Stimulated activated CD8-positive, alpha-beta memory T cell treated with anti-CD3 and anti-CD28 coated beads, Interleukin-4, amount 100 ng/mL, for 24 hours (primary cell): ENCODE measurements around the gene SRSF7.
"Not testable (repeated sequence)": the region's sequence is repeated elsewhere in the genome, so short reads cannot be mapped to it uniquely, and the experiment has no call there.

Source experiments
- DNase-seq: peaks from one replicate; pipeline ENCODE4 v3.0.0-alpha.2; 2020; ENCODE audit warnings: low read depth

SRSF7 gene

DNA sequence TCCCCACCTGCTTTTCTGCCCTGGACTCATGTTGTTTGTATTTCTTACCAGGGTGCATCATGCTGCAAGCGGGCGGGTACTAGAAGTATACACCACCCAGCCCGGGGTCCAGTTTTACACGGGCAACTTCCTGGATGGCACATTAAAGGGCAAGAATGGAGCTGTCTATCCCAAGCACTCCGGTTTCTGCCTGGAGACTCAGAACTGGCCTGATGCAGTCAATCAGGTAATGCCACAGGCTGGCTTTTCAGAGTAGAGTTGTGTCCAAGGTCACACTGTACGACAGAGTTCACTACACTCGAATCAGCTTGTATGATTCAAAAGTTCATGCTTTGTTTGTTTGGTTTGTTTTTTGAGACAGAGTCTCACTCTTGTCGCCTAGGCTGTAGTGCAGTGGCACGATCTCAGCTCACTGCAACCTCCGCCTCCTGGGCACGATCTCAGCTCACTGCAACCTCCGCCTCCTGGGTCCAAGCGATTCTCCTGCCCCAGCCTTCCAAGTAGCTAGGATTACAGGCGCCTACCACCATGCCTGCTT is 19.4 kb downstream of the SRSF7 start:
- no peak for DNase-seq

DNA sequence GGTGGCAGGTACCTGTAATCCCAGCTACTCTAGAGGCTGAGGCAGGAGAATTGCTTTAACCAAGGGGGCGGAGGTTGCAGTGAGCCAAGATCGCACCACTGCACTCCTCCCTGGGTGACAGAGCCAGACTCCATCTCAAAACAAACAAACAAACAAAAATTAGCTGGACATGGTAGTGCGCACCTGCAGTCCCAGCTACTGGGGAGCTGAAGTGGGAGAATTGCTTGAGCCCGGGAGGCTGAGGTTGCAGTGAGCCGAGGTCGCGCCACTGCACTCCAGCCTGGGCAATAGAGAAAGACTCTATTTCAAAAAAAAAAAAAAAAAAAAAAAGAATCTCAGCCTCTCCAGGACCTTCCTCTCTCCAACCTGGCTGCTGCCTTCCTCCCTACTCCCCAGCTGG is 20.1 kb downstream of the SRSF7 start:
- no peak for DNase-seq

DNA sequence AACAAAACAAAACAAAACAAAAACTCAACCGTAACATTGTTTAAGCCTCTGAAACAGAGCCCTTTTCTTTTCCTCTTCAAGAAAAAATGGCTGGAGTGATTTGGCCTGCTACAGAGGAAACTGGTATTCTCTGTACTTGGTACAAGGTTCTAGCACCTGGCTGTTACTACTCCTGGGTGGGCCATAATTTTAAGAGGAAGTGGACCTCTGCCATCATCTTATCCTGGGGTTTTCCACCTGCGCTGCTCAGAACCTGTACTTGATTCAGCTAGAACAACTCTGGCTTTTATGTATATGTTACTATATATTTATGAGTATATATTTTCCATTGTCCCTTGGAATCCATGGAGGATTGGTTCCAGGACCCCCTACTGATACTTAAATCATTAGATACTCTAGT is 22.5 kb downstream of the SRSF7 start:
- no peak for DNase-seq

DNA sequence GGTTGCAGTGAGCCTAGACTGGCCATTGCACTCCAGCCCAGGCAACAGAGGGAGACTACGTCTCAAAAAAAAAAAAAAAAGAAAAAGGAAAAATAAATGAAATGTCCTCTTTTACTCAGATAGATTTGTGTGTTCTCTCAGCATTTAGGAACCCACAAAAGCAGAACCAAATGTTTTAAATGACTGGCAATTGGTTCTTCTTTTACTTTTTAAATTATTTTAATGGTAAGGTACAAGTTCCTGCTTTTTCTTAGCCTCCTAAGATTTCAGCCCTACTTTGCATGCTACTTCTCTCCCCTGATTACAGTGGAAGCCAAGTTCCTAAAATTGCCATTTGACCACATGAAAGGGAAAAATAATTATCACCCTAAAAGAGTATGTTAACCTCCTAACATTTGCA is 23.5 kb downstream of the SRSF7 start:
- DNase-seq = no peak

DNA sequence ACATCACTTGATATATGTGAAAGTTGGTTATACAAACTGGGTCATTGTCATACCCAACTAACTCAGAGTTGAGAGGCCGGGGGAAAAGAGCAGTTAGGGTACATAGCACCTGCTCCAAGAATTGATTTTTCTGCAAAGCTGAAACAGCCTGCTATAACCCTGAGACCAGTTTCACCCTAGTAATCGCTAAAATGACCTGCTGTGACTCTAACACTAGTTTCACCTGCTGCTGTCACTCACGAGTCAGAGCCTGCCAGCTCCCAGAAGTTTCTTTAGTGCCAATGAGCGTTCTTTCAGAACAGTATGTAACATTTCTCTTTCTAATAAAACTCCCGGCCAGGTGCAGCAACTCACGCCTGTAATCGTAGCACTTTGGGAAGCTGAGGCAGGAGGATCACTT is 28.0 kb downstream of the SRSF7 start:
- no peak for DNase-seq

DNA sequence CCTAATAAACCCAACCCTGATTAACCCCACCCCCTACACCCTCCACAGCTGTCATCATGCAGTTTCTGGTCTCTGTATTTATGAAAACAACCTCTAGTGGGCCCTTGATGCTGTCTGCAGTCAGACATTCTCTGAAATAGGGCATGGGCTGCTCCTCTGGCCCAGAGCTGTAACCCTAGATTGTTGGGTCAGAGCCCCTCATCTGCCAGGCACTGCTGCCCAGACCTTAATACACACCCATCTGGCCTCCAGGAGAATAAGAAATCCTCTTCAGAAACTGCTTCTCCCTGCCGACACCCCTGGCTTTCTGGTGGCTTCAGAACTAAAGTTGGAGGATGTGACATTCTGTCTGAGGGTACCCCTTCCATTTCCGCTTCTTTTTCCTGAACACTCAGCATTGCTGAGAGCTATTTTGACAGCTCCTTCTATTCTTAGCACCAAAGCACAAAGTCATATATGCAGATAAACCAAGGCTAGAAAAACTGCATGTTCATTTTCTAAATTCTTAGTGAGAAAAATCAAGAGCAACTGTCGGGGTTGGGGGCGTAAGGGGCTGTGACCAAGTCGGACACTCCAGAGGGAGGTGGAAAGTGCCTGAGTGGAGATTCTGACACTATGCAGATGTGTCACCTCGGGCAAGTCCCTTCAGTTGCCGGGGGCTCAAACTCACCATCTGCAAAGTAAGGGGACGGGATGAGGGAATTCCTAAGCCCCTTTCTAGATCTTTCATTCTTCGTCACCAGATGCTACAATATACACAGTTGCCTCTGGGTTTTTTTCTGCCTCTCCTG is 28.7 kb downstream of the SRSF7 start:
- peak; percentile 52 for DNase-seq

DNA sequence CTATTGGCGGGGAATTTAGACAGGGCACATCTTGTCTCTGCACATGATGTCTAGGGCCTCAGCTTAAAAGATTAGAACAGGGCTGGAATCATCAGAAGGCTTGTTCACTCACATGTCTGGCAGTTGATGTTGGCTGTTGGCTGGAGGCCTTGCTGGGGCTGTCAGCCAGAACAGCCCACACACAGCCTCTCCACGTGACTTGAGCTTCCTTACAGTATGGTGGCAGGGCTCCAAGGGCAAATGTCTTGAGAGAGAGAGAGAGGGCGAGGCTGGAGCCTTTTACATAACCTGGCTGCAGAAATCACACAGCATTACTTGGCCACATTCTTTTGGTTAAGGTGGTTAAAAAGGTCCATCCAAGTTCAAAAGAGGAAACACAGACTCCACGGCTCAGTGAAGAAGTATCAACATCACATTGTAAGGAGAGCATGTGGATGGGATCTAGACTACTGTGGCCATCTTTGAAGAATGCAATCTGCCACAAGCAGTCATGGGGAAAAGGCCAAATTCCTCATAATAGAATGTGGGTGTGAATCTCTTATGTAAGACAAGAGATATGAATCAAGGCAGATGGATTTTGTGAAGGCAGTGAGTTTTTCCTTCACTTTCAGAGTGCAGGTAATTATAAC is 30.4 kb downstream of the SRSF7 start:
- no peak for DNase-seq

DNA sequence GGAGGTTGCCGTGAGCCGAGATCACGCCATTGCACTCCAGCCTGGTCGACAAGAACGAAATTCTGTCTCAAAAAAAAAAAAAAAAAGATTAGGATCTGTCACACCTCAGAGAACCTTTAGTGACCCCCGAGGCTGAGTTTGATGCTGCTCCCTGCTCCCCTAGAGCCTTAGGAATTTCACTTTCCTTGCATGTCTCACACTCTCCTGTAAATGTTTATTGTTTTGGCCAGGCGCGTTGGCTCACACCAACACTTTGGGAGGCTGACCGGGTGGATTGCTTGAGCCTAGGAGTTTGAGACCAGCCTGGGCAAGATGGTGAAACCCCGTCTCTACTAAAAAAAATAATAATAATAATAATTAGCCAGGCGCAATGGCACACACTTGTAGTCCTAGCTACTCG is 31.5 kb downstream of the SRSF7 start:
- no peak for DNase-seq

DNA sequence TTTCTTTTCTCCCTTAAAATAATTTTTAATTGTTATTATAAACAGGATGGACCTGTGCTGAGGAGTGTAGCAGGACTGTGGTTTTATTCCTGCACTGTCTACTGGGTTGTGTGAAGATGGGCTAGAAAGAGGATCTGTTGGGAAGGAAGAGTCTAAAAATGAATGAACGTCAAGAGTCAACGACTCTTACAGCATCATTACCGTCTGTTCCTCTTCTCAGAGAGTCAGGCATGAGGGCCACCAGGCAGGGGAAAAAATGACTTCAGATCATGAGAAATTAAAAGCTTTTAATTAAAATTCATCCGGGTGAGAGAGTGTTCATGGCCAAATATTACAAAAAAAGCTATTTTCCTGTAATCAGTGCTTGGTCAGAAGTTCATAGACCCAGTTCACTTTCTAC is 32.6 kb downstream of the SRSF7 start:
- no peak for DNase-seq

DNA sequence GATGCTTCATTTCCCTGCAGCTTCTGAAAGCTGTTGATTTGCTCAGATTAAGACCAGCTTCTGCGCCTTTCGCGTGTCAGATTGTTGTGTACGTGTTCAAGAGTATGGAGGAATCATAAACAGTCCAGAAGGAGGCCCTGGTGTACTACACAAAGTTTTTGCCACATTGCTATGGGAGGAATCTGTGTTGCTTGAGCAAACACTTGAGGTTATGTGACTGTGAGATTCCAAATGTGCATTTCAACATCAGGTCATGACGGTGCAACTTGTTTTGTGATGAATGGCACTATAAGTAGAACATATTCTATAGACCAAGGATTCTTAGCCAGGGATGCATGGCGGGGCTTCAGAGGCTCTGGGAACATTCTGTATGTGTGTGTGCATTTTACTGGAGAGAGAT is 35.0 kb downstream of the SRSF7 start:
- no peak for DNase-seq

DNA sequence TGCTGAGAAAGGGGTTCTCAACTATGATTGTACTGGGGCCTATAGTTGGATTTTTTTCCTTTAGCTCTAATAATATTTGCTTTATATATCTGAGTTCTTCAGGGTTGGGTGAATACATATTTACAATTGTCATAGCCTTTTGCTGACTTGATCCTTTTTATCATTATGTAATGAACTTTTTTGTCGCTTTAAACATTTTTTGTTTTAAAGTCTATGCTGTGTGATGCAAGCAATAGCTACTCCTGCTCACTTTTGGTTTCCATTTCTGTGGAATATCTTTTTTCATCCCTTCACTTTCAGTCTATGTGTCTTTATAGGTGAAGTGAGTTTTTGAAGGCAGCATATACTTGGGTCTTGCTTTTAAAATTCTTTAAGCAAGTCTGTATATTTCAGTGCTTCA is 36.2 kb downstream of the SRSF7 start:
- not testable (repeated sequence) for DNase-seq

DNA sequence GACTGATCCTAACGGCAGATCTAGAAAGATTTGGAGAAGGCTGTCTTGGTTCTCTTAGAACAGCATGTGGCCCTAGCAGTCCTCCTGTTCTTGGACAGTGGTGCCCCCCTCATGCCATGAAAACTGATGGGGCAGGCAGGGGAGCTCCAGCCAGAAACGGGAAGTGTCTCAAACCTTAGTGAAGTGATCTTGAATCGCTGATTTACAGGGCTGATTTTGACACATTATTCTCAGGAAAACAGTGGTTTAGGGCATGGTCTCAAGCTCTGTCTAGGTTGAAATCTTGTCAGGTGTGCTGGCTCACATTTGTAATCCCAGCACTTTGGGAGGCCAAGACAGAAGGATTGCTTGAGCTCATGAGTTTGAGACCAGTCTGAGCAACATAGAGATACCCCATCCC is 37.8 kb downstream of the SRSF7 start:
- DNase-seq = no peak

DNA sequence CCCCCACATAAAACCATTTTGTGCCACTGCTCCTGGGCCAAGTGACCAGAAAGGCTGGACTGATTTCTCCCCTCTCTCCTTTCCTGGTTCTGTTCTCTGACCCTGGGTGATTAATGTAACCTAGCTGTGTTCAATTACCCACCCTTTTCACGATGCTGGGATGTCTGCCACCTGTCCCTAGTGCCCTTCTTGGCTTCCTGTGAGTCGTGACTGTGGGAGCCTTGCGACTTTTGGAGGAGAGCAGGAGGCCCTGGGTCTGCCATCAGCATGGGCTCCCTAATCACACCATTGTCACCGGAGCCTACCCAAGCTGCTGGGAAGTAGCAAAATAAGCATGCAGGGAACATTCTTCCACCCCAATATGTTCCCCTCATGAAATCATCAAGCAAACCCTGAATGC is 38.3 kb downstream of the SRSF7 start:
- DNase-seq = no peak

DNA sequence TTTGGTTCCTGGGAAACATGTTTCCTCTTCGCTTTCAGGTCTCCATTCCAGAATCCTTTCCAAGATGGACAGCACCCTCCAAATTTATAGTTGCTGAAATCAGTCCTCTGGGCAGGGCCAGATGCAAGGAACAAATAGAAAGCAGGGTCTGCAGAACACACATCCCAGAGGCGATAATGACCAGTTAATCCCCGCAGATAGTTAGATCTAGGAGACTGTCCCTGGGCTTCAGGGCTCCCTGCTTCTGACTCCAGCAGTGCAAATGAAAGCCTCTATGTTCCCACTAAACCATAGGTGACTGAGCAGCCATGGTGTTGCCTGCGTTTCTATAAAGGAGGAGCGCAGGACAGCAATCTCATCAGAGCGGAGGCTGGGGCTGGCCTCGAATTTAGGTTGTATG is 38.7 kb downstream of the SRSF7 start:
- no peak for DNase-seq

DNA sequence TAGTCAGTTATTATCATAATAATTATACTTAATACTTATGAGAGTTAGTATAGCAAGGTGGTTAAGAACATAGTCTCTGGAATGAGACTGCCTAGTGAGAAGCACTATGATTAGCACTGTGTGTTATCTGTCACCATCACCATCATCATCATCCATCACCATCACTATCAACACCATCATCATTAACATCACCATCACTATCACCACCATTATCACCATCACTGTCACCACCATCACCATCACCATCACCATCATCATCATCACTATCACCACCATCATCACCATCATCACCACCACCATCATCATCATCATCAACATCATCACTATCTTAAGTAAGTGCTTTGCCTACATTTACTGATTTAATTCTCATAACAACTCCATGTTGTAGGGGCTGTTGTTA is 39.6 kb downstream of the SRSF7 start:
- no peak for DNase-seq

DNA sequence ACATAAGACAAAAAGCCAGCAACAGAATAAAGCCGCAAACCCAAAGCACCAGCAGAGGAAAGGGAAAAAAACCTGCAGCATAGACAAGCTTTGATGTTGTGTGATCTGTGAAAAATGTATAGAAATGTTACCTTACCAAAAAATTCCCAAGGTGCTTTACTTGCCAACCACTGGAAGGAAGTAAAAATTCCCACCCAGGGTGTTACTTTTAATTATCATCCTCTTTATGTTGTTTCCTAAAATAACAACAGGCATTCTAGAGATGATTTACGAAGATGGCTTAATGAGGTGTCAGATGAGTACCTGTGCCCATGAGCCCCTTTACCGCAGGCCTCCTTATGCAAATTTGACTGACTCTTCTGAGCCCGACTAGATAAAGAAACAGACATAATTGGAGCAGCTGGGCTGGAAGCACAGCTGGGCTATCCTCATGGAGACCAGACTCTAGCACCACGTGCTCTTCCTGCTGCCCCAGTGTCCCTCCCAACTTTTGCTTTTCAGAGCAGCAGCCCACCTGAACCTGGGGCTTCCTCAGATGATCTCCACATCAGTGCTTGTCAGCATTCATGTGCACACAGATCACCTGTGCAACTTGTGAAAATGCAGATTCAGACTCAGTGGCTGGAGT is 41.5 kb downstream of the SRSF7 start:
- no peak for DNase-seq

DNA sequence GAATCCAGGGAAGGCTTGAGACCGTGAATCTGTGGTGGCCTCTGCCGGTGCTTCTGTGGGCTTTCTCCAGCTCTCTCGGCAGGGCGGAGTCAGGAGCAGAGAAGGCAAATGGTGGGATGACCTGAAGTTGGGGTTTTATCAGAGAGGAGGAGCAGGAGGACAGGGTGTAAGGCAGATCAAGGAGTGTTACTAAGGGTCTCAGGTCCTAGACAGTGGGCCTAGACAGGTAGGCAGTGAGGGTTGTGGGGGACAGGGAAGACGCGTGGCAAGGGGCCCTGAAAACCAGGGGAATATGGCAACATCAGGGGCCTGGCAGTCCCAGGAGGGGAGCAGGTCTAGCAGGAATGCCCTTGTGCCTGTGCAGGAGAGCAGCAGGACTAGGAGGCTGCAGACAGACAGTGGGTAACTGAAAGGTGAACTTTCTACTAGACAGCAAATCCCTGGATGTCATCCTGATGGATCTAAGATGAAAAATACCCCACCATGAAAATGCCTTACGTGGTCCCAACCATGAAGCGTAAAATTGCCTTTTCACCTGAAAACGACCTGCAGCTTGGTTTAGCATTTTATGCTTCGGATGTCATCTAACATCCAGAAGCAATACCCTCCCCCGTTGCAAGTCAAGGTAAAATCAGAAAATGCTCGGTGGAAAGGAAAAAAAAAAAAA is 42.1 kb downstream of the SRSF7 start:
- no peak for DNase-seq

DNA sequence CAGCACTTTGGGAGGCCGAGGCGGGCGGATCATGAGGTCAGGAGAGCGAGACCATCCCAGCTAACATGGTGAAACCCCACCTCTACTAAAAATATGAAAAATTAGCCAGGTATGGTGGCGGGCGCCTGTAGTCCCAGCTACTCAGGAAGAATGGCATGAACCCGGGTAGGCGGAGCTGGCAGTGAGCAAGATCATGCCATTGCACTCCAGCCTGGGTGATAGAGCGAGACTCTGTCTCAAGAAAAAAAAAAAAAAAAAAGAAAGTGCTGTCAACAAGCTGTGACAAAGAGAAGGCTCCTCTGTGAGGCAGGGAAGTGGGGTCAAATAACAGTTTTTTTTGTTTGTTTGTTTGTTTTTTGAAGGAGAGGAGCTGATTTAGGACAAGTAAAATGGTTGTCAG is 42.7 kb downstream of the SRSF7 start:
- DNase-seq = not testable (repeated sequence)

DNA sequence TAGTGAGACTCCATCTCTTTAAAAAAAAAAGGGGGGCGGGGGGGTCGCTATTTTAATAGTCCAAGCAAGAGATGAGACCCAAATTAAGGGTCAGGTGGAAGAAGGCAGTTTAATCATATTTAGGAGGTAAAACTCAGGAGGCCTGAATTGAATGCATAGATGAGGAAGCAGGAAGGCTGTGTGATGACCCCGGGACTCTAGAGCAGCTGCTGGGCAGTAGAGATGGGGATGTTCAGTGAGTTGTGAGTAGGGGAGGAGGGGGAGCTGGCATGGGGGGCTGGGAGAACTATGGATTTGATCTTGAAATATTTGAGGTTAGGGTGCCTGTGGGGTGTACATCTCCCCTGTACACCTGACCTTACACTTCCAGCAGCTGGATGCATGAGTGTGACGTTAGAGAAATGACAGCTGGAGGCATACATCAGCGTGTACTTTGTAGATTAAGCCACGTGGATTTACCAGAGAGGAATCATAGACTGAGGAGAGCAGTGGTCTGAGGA is 44.3 kb downstream of the SRSF7 start:
- no peak for DNase-seq

DNA sequence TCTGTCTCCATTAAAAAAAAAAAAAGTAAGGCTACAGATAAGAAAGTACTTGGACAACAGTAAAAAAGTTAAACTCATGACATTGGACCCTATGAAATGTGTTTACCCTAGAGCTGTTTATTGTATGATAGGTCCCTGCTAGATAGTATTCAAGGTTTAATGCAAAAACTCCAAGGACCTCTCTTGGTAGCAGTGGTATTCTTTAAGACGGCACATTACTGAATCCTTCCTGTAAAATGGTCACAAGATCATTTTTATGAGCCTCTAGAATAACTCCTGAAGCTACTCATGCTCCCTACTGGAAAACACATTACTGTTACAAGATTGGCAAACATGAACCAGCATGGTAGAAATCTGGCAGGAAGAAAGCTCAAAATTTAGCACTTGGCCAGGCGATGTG is 46.5 kb downstream of the SRSF7 start:
- DNase-seq = no peak

DNA sequence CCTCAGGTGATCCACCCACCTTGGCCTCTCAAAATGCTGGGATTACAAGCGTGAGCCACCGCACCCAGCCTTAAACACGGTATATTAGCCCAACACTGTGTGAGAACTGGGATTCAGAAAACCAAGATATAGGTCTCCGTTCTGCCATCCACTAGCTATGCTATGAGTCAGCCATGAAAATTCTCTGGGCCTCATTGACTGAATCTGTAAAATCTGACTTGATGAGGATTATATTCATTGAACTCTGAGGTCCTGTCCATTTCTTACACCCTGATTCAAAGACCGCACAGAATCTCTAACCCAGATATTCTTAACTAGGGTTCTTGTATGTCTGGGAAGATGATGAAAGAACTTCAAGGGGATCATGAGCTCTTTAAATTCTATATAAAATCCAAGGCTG is 47.8 kb downstream of the SRSF7 start:
- DNase-seq = not testable (repeated sequence)

DNA sequence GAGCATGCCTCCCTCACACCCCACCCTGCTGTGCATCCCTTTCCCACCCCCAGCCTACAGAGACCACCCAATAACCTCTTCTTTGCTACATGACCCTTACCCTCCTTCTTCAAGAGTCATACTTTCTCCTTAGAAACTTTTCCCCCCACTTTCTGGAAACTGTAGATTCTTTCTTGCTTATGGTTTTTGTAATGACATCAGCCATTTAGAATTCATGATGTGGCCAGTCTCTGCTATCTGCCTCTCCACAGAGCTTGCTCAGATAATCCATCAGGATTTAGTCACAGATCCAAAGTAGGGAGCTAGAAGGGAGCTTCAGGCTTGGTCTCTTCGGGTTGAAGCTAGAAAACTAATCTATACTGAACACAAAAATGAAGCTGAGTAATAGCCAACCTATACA is 48.7 kb downstream of the SRSF7 start:
- no peak for DNase-seq

DNA sequence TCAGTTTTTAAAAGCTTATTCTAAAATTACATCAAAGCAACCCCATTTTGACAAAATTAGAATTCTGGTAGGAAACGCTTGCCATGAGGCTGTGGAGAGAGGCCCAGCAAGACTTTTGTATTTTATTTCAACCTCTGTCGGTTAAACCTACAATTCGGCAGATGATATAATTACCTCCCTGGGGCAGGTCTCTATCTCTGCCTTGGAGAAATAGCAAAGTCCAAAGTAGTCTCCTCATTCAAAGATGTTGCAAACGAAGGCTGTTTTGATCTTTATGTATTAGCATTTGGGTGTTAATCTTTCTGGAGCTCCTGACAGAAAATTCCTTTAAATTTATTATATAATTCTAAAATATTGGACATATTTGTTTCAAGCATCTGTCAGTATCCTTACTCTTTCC is 49.6 kb downstream of the SRSF7 start:
- DNase-seq = no peak
